HepG2 (cell line): Measurements from ENCODE around the gene TBX10. TPM values are rescaled to one million over a fixed set of nuclear protein-coding genes. Genes with fewer than 3 reads are reported as not detected.

Source experiments
- ATF7 ChIP-seq, 2 experiments: fragments of 450-650 bp in 1 of 2; sonication (generic) in 1 of 2; formaldehyde crosslinking in 1 of 2; IDR thresholded peaks; 2 replicates each; pipeline versions ENCODE4 v1.4.0 to v1.6.1; 2016 to 2020; ENCODE audit warnings: antibody characterized with exemption in 1 of 2, mild to moderate bottlenecking in 1 of 2, missing genetic modification reagents in 1 of 2
- CEBPB ChIP-seq: IDR thresholded peaks from 2 replicates; pipeline ENCODE4 v1.6.1; 2011; ENCODE audit warnings: low read depth, low read length, improper control_type of control experiment, borderline replicate concordance
- CTCF ChIP-seq: sonication (generic); formaldehyde crosslinking; IDR thresholded peaks from 2 replicates; pipeline ENCODE4 v1.5.0; 2020; ENCODE audit warnings: mild to moderate bottlenecking, missing genetic modification reagents, moderate library complexity
- KLF13 ChIP-seq: sonication (generic); formaldehyde crosslinking; IDR thresholded peaks from 2 replicates; pipeline ENCODE4 v1.4.0; 2020; ENCODE audit warnings: mild to moderate bottlenecking, missing genetic modification reagents
- MATR3 ChIP-seq: sonication (generic); formaldehyde crosslinking; IDR thresholded peaks from 2 replicates; pipeline ENCODE4 v1.4.0; 2020; ENCODE audit warnings: missing genetic modification reagents
- NFAT5 ChIP-seq: sonication (generic); formaldehyde crosslinking; IDR thresholded peaks from 2 replicates; pipeline ENCODE4 v1.4.0; 2020; ENCODE audit warnings: missing genetic modification reagents
- PAX8 ChIP-seq: sonication (generic); formaldehyde crosslinking; IDR thresholded peaks from 2 replicates; pipeline ENCODE4 v1.8.0; 2022; ENCODE audit warnings: mild to moderate bottlenecking, missing genetic modification reagents, borderline replicate concordance
- POLR2G ChIP-seq: fragments of 200-400 bp; formaldehyde crosslinking; IDR thresholded peaks from 2 replicates; pipeline ENCODE4 v1.6.1; 2018; ENCODE audit warnings: mild to moderate bottlenecking, low read depth, low read length, moderate library complexity
- ZNF382 ChIP-seq: sonication (generic); formaldehyde crosslinking; IDR thresholded peaks from 2 replicates; pipeline ENCODE4 v1.5.0; 2020; ENCODE audit warnings: missing genetic modification reagents, mild to moderate bottlenecking, borderline replicate concordance
- ZNF616 ChIP-seq: sonication (generic); formaldehyde crosslinking; IDR thresholded peaks from 2 replicates; pipeline ENCODE4 v1.5.0; 2020; ENCODE audit warnings: low read depth, mild to moderate bottlenecking, missing genetic modification reagents
- ZNF780A ChIP-seq: sonication (generic); formaldehyde crosslinking; IDR thresholded peaks from 2 replicates; pipeline ENCODE4 v1.8.0; 2022; ENCODE audit warnings: mild to moderate bottlenecking, missing genetic modification reagents, moderate library complexity
- polyA plus RNA-seq, 8 experiments: library from polyadenylated mRNA; depleted of rRNA in 3 of 8; stranded (reverse) in 7 of 8; unstranded in 1 of 8; fragments of >200 nt; fragmentation: Illumina TruSeq in 4 of 8; extraction: Trizol in 4 of 8; gene quantifications; 2 replicates each; pipeline versions ENCODE4 v1.2.1 to v1.2.3, GENCODE V29; 2011 to 2016; ENCODE audit warnings: low read depth in 4 of 8, missing spikeins in 1 of 8, mixed read lengths in 1 of 8; ENCODE audit not compliant: insufficient read depth in 1 of 8
- total RNA-seq, 5 experiments: library from RNA; depleted of rRNA; stranded (reverse); fragments of >200 nt; fragmentation: Illumina TruSeq; extraction: Trizol; gene quantifications; 2 replicates each; pipeline ENCODE4 v1.2.3, GENCODE V29; 2016; ENCODE audit warnings: low read depth in 1 of 5
- TF ChIP-seq, protein P1 (sequence below): sonication (generic); formaldehyde crosslinking; IDR thresholded peaks from 2 replicates; pipeline ENCODE4 v1.5.1; 2020; ENCODE audit warnings: missing genetic modification reagents, mild to moderate bottlenecking, borderline replicate concordance
- TF ChIP-seq, protein P2 (sequence below): sonication (generic); formaldehyde crosslinking; IDR thresholded peaks from 2 replicates; pipeline ENCODE4 v1.4.0; 2020; ENCODE audit warnings: missing genetic modification reagents, borderline replicate concordance
- TF ChIP-seq, protein P3 (sequence below): sonication (generic); formaldehyde crosslinking; IDR thresholded peaks from 2 replicates; pipeline ENCODE4 v1.4.0; 2020; ENCODE audit warnings: mild to moderate bottlenecking, low read depth, missing genetic modification reagents

The TBX10 gene
- total and polyA plus RNA-seq, 2 of the 13 experiments (the other 11 are each of a cell fraction or from before 2014, with no cell fraction given): 0.27 to 1.7 TPM

GRCh38 chr11:67641338-67642172 is 2.0 kb upstream of the TBX10 start (continued):
- TF ChIP-seq CTCF (CRISPR knock-in tag): peak; percentile 59
- no peak for TF ChIP-seq KLF13 (CRISPR knock-in tag)
- TF ChIP-seq ZNF616 (CRISPR knock-in tag): no peak
- TF ChIP-seq CEBPB: no peak
- TF ChIP-seq, protein P1, sequence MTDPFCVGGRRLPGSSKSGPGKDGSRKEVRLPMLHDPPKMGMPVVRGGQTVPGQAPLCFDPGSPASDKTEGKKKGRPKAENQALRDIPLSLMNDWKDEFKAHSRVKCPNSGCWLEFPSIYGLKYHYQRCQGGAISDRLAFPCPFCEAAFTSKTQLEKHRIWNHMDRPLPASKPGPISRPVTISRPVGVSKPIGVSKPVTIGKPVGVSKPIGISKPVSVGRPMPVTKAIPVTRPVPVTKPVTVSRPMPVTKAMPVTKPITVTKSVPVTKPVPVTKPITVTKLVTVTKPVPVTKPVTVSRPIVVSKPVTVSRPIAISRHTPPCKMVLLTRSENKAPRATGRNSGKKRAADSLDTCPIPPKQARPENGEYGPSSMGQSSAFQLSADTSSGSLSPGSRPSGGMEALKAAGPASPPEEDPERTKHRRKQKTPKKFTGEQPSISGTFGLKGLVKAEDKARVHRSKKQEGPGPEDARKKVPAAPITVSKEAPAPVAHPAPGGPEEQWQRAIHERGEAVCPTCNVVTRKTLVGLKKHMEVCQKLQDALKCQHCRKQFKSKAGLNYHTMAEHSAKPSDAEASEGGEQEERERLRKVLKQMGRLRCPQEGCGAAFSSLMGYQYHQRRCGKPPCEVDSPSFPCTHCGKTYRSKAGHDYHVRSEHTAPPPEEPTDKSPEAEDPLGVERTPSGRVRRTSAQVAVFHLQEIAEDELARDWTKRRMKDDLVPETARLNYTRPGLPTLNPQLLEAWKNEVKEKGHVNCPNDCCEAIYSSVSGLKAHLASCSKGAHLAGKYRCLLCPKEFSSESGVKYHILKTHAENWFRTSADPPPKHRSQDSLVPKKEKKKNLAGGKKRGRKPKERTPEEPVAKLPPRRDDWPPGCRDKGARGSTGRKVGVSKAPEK: no peak
- TF ChIP-seq MATR3 (CRISPR knock-in tag): no peak
- TF ChIP-seq, protein P2, sequence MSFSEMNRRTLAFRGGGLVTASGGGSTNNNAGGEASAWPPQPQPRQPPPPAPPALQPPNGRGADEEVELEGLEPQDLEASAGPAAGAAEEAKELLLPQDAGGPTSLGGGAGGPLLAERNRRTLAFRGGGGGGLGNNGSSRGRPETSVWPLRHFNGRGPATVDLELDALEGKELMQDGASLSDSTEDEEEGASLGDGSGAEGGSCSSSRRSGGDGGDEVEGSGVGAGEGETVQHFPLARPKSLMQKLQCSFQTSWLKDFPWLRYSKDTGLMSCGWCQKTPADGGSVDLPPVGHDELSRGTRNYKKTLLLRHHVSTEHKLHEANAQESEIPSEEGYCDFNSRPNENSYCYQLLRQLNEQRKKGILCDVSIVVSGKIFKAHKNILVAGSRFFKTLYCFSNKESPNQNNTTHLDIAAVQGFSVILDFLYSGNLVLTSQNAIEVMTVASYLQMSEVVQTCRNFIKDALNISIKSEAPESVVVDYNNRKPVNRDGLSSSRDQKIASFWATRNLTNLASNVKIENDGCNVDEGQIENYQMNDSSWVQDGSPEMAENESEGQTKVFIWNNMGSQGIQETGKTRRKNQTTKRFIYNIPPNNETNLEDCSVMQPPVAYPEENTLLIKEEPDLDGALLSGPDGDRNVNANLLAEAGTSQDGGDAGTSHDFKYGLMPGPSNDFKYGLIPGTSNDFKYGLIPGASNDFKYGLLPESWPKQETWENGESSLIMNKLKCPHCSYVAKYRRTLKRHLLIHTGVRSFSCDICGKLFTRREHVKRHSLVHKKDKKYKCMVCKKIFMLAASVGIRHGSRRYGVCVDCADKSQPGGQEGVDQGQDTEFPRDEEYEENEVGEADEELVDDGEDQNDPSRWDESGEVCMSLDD: no peak
- no peak for TF ChIP-seq NFAT5 (CRISPR knock-in tag)
- no peak for TF ChIP-seq POLR2G
- TF ChIP-seq ZNF382 (CRISPR knock-in tag): no peak
- no peak for TF ChIP-seq ATF7 (IDR thresholded peaks at IDR 0.05)
- no peak for TF ChIP-seq ATF7 (CRISPR knock-in tag; IDR thresholded peaks at IDR 0.05)
- TF ChIP-seq, protein P3, sequence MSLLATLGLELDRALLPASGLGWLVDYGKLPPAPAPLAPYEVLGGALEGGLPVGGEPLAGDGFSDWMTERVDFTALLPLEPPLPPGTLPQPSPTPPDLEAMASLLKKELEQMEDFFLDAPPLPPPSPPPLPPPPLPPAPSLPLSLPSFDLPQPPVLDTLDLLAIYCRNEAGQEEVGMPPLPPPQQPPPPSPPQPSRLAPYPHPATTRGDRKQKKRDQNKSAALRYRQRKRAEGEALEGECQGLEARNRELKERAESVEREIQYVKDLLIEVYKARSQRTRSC (CRISPR knock-in tag): no peak
- TF ChIP-seq PAX8 (CRISPR knock-in tag): no peak
- no peak for TF ChIP-seq ZNF780A (CRISPR knock-in tag)
